Measurements from ENCODE around the gene PQBP1. TPM values are rescaled to one million over a fixed set of nuclear protein-coding genes. Genes with fewer than 3 reads are reported as not detected.
"Not testable (repeated sequence)": the region's sequence is repeated elsewhere in the genome, so short reads cannot be mapped to it uniquely, and the experiment has no call there.

PQBP1 gene, protein sequence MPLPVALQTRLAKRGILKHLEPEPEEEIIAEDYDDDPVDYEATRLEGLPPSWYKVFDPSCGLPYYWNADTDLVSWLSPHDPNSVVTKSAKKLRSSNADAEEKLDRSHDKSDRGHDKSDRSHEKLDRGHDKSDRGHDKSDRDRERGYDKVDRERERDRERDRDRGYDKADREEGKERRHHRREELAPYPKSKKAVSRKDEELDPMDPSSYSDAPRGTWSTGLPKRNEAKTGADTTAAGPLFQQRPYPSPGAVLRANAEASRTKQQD
- total RNA-seq (100 to 1,000 TPM in 1 of 5 donors, 10 to 100 TPM in 3, 1 to 10 TPM in 1; 4.7 to 148 (median 58.9) TPM), polyA plus RNA-seq (100 to 1,000 TPM; 106 to 133 (median 118) TPM)
- long read RNA-seq, donor 1, transcript PQBP1-207 (7 exons, 1,020 nt) = major isoform, 6 of 8 reads
- long read RNA-seq, donor 1, partial matches to known transcripts = 0 of 8 reads
- long read RNA-seq, donor 1, other reads (novel, unspliced or antisense) = 0 of 8 reads
- long read RNA-seq, donor 2, transcript PQBP1-207 (7 exons, 1,020 nt) = major isoform, 15 of 22 reads
- long read RNA-seq, donor 2, transcript PQBP1-216 (7 exons, 938 nt) = minor isoform, 6 of 22 reads
- long read RNA-seq, donor 2, partial matches to known transcripts = 0 of 22 reads
- long read RNA-seq, donor 2, other reads (novel, unspliced or antisense) = 0 of 22 reads
- long read RNA-seq, donor 3, partial matches to known transcripts = 7 of 30 reads
- long read RNA-seq, donor 3, other reads (novel, unspliced or antisense) = 15 of 30 reads
- long read RNA-seq, donor 4, partial matches to known transcripts = 0 of 1 reads
- long read RNA-seq, donor 4, other reads (novel, unspliced or antisense) = 0 of 1 reads
- long read RNA-seq, donor 5, transcript PQBP1-216 (7 exons, 938 nt) = minor isoform, 7 of 17 reads
- long read RNA-seq, donor 5, transcript PQBP1-207 (7 exons, 1,020 nt) = major isoform, 10 of 17 reads
- long read RNA-seq, donor 5, partial matches to known transcripts = 0 of 17 reads
- long read RNA-seq, donor 5, other reads (novel, unspliced or antisense) = 0 of 17 reads
- long read RNA-seq, donor 6, transcript PQBP1-203 (7 exons, 1,056 nt) = minor isoform, 10 of 29 reads
- long read RNA-seq, donor 6, transcript PQBP1-216 (7 exons, 938 nt) = major isoform, 11 of 29 reads
- long read RNA-seq, donor 6, transcript PQBP1-207 (7 exons, 1,020 nt) = minor isoform, 7 of 29 reads
- long read RNA-seq, donor 6, partial matches to known transcripts = 0 of 29 reads
- long read RNA-seq, donor 6, other reads (novel, unspliced or antisense) = 0 of 29 reads
- long read RNA-seq, donor 7, transcript PQBP1-207 (7 exons, 1,020 nt) = major isoform, 15 of 26 reads
- long read RNA-seq, donor 7, transcript PQBP1-216 (7 exons, 938 nt) = minor isoform, 5 of 26 reads
- long read RNA-seq, donor 7, partial matches to known transcripts = 5 of 26 reads
- long read RNA-seq, donor 7, other reads (novel, unspliced or antisense) = 0 of 26 reads
- long read RNA-seq, donor 8, transcript PQBP1-207 (7 exons, 1,020 nt) = major isoform, 10 of 26 reads
- long read RNA-seq, donor 8, partial matches to known transcripts = 12 of 26 reads
- long read RNA-seq, donor 8, other reads (novel, unspliced or antisense) = 0 of 26 reads
- long read RNA-seq, donor 9, transcript PQBP1-207 (7 exons, 1,020 nt) = major isoform, 9 of 11 reads
- long read RNA-seq, donor 9, partial matches to known transcripts = 0 of 11 reads
- long read RNA-seq, donor 9, other reads (novel, unspliced or antisense) = 0 of 11 reads
- long read RNA-seq, donor 10, transcript PQBP1-207 (7 exons, 1,020 nt) = major isoform, 5 of 10 reads
- long read RNA-seq, donor 10, partial matches to known transcripts = 0 of 10 reads
- long read RNA-seq, donor 10, other reads (novel, unspliced or antisense) = 0 of 10 reads

DNA sequence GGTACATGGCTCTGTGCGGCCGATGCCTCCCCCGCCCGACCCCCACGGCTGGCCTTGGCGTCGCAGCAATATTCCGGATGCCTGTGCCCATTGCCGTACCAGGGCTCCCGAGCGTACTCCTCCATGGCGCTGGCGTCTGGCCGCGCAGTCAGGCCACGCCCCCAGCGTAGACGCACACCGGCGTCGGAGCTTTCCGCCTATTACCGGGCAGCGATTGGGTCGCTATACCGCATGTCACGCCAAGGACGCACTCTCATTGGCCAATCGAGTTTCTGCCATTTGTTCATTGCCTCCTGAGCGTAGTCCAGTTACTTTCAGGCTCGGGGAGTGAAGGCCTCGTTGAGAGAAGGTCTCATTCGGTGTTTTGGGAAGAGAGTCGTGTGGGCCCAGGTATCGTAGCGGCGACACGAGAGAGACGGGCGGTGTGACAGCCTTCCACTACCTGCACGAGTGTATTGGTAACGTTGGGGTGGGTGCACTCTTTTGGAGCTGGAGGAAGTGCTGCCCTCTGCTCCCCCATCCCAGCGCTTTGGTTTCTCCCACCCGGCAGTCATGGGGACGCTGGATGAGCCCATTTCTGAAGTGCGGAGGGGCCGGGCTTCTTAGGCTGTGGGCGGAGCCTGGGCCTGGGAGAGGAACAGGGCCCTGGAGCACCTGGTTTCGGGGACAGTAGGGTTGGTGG lies at the start of gene PQBP1, which contains the start of gene TIMM17B:
TSS of gene PQBP1 (plus strand) at position 306 of the 682 bp plus-strand sequence. CDS start 580 bp downstream, outside the sequence.
TSS of gene TIMM17B (minus strand) at position 144 of the 682 bp plus-strand sequence. CDS start at position 125, 19 bp downstream.
- peaks cover 12 to 48% (median 38%) of the 10 kb centered on the region in 4 donors for H3K36me3 ChIP-seq
- TF ChIP-seq POLR2A (IDR thresholded peaks at IDR 0.05) = no peak
- TF ChIP-seq POLR2AphosphoS5 (IDR thresholded peaks at IDR 0.05) = peak; percentile 17 to 85 (median 83)
- peaks cover 0 to 5% (median 0%) of the 10 kb centered on the region in 3 donors for H3K27me3 ChIP-seq
- peak; percentile 89 to 97 for DNase-seq
- WGBS, 5 donors = 0 to 43% (median 10%) methylated on average over 33 to 49 of the region's 49 CpGs
- peaks cover 15 to 22% (median 20%) of the 10 kb centered on the region in 4 donors for H3K4me1 ChIP-seq
- H3K4me3 ChIP-seq = peak within 1 kb of the TSS; percentile 58 to 69 (median 63)
- peaks cover 0 to 15% (median 0%) of the 10 kb centered on the region in 4 donors for H3K9me3 ChIP-seq
- intact Hi-C loops (cut with DNase I; ENCODE audit: low total_unique reads) = no loop called here
- peak within 1 kb of the TSS; percentile 91 to 97 (median 95) for H3K27ac ChIP-seq

- 27 to 50% (median 35%) methylated on average over 1 of the region's 1 CpG for WGBS, 5 donors
- H3K27ac ChIP-seq = no peak overlapping the region
- intact Hi-C loops (cut with DNase I; ENCODE audit: low total_unique reads) = no loop called here
- no peaks in the 10 kb centered on the region for H3K4me1 ChIP-seq
- H3K36me3 ChIP-seq = no peaks in the 10 kb centered on the region
- DNase-seq = no peak
- H3K27me3 ChIP-seq = peaks cover 0 to 6% (median 0%) of the 10 kb centered on the region in 3 donors
- H3K4me3 ChIP-seq = no peak overlapping the region
- peaks cover 0 to 11% (median 0%) of the 10 kb centered on the region in 4 donors for H3K9me3 ChIP-seq
- TF ChIP-seq CTCF (IDR thresholded peaks at IDR 0.05) (no peak), POLR2A (IDR thresholded peaks at IDR 0.05) (no peak), EP300 (IDR thresholded peaks at IDR 0.05) (no peak), POLR2AphosphoS5 (IDR thresholded peaks at IDR 0.05) (no peak)
These were observed 48.9 kb upstream of the PQBP1 start for GRCh38 chrX:48848847-48849246.

GRCh38 chrX:48852857-48853256 lies 44.9 kb upstream of the PQBP1 start:
- H3K36me3 ChIP-seq = no peaks in the 10 kb centered on the region
- 62 to 93% (median 83%) methylated on average over 6 to 7 of the region's 7 CpGs for WGBS, 5 donors
- TF ChIP-seq POLR2A (IDR thresholded peaks at IDR 0.05) = no peak
- no peak for TF ChIP-seq EP300 (IDR thresholded peaks at IDR 0.05)
- TF ChIP-seq POLR2AphosphoS5 (IDR thresholded peaks at IDR 0.05) = no peak
- TF ChIP-seq CTCF (IDR thresholded peaks at IDR 0.05) = no peak
- DNase-seq = no peak
- H3K4me3 ChIP-seq = no peak overlapping the region
- peaks cover 0 to 11% (median 0%) of the 10 kb centered on the region in 4 donors for H3K9me3 ChIP-seq
- H3K4me1 ChIP-seq = no peaks in the 10 kb centered on the region
- intact Hi-C loops (cut with DNase I; ENCODE audit: low total_unique reads) = no loop called here
- peaks cover 0 to 6% (median 0%) of the 10 kb centered on the region in 3 donors for H3K27me3 ChIP-seq
- no peak overlapping the region for H3K27ac ChIP-seq

DNA sequence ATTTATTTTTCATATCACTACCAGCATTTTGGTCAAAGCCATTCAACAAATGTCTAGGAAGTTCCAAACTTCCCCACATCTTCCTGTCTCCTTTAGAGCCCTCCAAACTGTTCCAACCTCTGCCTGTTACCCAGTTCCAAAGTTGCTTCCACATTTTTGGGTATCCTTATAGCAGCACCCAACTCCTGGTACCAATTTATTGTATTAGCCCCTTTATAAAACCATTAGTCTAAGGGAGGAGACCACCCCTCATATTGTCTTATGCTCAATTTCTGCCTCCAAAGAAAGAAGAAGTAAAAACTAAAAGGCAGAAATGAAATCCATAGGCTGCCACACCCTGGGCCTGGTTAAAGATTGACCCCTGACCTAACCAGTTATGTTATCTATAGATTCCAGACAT lies 44.2 kb upstream of the PQBP1 start:
- H3K36me3 ChIP-seq; DNase-seq; H3K4me3 ChIP-seq; intact Hi-C loops (cut with DNase I; ENCODE audit: low total_unique reads); H3K27me3 ChIP-seq; H3K4me1 ChIP-seq; H3K27ac ChIP-seq: not testable (repeated sequence)
- peaks cover 0 to 11% (median 0%) of the 10 kb centered on the region in 4 donors for H3K9me3 ChIP-seq

GRCh38 chrX:48854121-48854804 lies 43.5 kb upstream of the PQBP1 start:
- H3K27ac ChIP-seq; DNase-seq; H3K36me3 ChIP-seq; H3K4me1 ChIP-seq; H3K27me3 ChIP-seq; intact Hi-C loops (cut with DNase I; ENCODE audit: low total_unique reads); H3K4me3 ChIP-seq: not testable (repeated sequence)
- H3K9me3 ChIP-seq = peaks cover 0 to 11% (median 0%) of the 10 kb centered on the region in 4 donors
- 59 to 88% (median 85%) methylated on average over 3 to 12 of the region's 12 CpGs for WGBS, 5 donors
